Right lobe of liver (tissue), 6 donors: ENCODE results near the gene SNRNP25. TPM values are rescaled to one million over a fixed set of nuclear protein-coding genes. Genes with fewer than 3 reads are reported as not detected.

Source experiments
- ATAC-seq, 4 donors: fragments of 200-7000 bp; cut with Tn5 transposase; one replicate each; pipeline ENCODE4 v1.9.1; 2020; ENCODE audit warnings: mild to moderate bottlenecking in 4 of 4, moderate library complexity in 4 of 4
- DNase-seq, 3 donors: peaks; one replicate each; pipeline ENCODE4 v3.0.0-alpha.2; 2020
- H3K27ac ChIP-seq, 3 donors: fragments of 200-600 bp; one replicate each; pipeline ENCODE4 v1.8.0; 2022
- H3K27me3 ChIP-seq, 2 donors: fragments of 200-600 bp; one replicate each; pipeline ENCODE4 v1.8.0; 2022
- H3K36me3 ChIP-seq, 4 donors: fragments of 200-600 bp; sonication (generic) in 1 of 4; one replicate each; pipeline versions ENCODE4 v1.5.1 to v1.8.0; 2017 to 2022; ENCODE audit warnings: control low read depth in 1 of 4
- H3K4me1 ChIP-seq, 4 donors: fragments of 200-600 bp; sonication (generic) in 1 of 4; one replicate each; pipeline versions ENCODE4 v1.5.1 to v1.8.0; 2017 to 2022; ENCODE audit warnings: control low read depth in 1 of 4
- H3K4me3 ChIP-seq, 3 donors: fragments of 200-600 bp; one replicate each; pipeline ENCODE4 v1.8.0; 2022
- H3K9me3 ChIP-seq, 4 donors: fragments of 200-600 bp; sonication (generic) in 1 of 4; one replicate each; pipeline versions ENCODE4 v1.5.1 to v1.8.0; 2017 to 2022; ENCODE audit warnings: control low read depth in 1 of 4
- CTCF ChIP-seq, 4 donors: fragments of 200-600 bp in 3 of 4; fragments of 450-650 bp in 1 of 4; IDR thresholded peaks; one replicate each; pipeline versions ENCODE4 v1.5.1 to v1.8.0; 2016 to 2022; ENCODE audit warnings: antibody characterized with exemption in 4 of 4, mild to moderate bottlenecking in 2 of 4
- POLR2A ChIP-seq: fragments of 450-650 bp; IDR thresholded peaks from one replicate; pipeline ENCODE4 v1.6.1; 2017; ENCODE audit warnings: antibody characterized with exemption, mild to moderate bottlenecking
- WGBS: methylation state at CpG from one replicate; pipeline ENCODE4 v1.1.6; 2018; ENCODE audit warnings: low coverage, low lambda C conversion rate; ENCODE audit not compliant: insufficient coverage; ENCODE audit errors: missing lambda C conversion rate; 5-methylcytosine and 5-hydroxymethylcytosine counted together
- intact Hi-C, 2 donors: fragments of 100-400 bp; cut with DNase I; formaldehyde crosslinking; loops; one replicate each; pipeline versions ENCODE4 v1.11.2 to v1.14.1; 2022
- total RNA-seq, 6 experiments: library from RNA; depleted of rRNA in 2 of 6; stranded (reverse); fragments of >200 nt in 2 of 6; fragmentation: NEBNext Ultra II Directional in 3 of 6; extraction: Animal tissue kit (Norgen Biotek cat#: 25700) in 3 of 6; gene quantifications; one replicate each; pipeline versions ENCODE4 v1.1.0 to v1.2.4, GENCODE V29; 2016 to 2023
- donor health status: DM: no; HTN: yes; CAD: no.
- donor health status: DM: no; HTN: no; CAD: no.
- donor health status: DM: no; HTN: no; CAD: no.
- donor health status: DM: no; HTN: yes; CAD: no.
- donor health status: DM: no; HTN: yes; CAD: no.

SNRNP25 gene
- total RNA-seq, 6 experiments from 2014 or later, result 11.7 to 15.9 (median 14.8) TPM

- ATAC-seq (no peak), DNase-seq (no peak)
- no peaks in the 10 kb centered on the region for H3K9me3 ChIP-seq
- H3K4me3 ChIP-seq, result no peak overlapping the region
- peak overlapping the region in 1 of 3 donors; percentile 2 for H3K27ac ChIP-seq
- peaks cover 0 to 43% (median 8%) of the 10 kb centered on the region in 4 donors for H3K4me1 ChIP-seq
- H3K36me3 ChIP-seq, result no peaks in the 10 kb centered on the region
- no peak for TF ChIP-seq POLR2A
- TF ChIP-seq CTCF (IDR thresholded peaks at IDR 0.05), result no peak
- H3K27me3 ChIP-seq, result no peaks in the 10 kb centered on the region
- no CpG with 5 or more reads among the region's 5 CpGs for WGBS
- intact Hi-C loops, result no loop called here
Measured at GRCh38 chr16:100989-101388, 47.4 kb downstream of the SNRNP25 start.

- 95% methylated on average over 3 of the region's 6 CpGs for WGBS
- H3K36me3 ChIP-seq, result no peaks in the 10 kb centered on the region
- intact Hi-C loops, result no loop called here
- no peak overlapping the region for H3K4me3 ChIP-seq
- peaks cover 0 to 43% (median 8%) of the 10 kb centered on the region in 4 donors for H3K4me1 ChIP-seq
- DNase-seq (no peak), ATAC-seq (no peak)
- no peaks in the 10 kb centered on the region for H3K27me3 ChIP-seq
- peak overlapping the region in 2 of 3 donors; percentile 2 to 10 for H3K27ac ChIP-seq
- no peak for TF ChIP-seq CTCF (IDR thresholded peaks at IDR 0.05)
- no peaks in the 10 kb centered on the region for H3K9me3 ChIP-seq
Measured at GRCh38 chr16:101586-101985, 48.0 kb downstream of the SNRNP25 start.

GRCh38 chr16:102060-102855, 48.6 kb downstream of the SNRNP25 start:
- ATAC-seq (peak; percentile 12 to 62 (median 35)), DNase-seq (peak in 1 of 3 donors; percentile 84)
- intact Hi-C loops, result no loop called here
- Histone ChIP-seq H3K4me3 (no peak overlapping the region), H3K9me3 (no peaks in the 10 kb centered on the region), H3K27me3 (no peaks in the 10 kb centered on the region), H3K4me1 (peaks cover 0 to 43% (median 8%) of the 10 kb centered on the region in 4 donors), H3K36me3 (no peaks in the 10 kb centered on the region), H3K27ac (peak overlapping the region in 2 of 3 donors; percentile 20 to 47)
- 44% methylated on average over 11 of the region's 19 CpGs for WGBS
- TF ChIP-seq POLR2A, result no peak
- no peak for TF ChIP-seq CTCF (IDR thresholded peaks at IDR 0.05)

GRCh38 chr16:104355-104754, 50.7 kb downstream of the SNRNP25 start:
- ATAC-seq (peak; percentile 50 to 73 (median 60)), DNase-seq (peak in 1 of 3 donors; percentile 76)
- Histone ChIP-seq H3K4me3 (no peak overlapping the region), H3K27ac (peak overlapping the region in 2 of 3 donors; percentile 23 to 37), H3K27me3 (no peaks in the 10 kb centered on the region), H3K4me1 (peaks cover 0 to 33% (median 5%) of the 10 kb centered on the region in 4 donors), H3K9me3 (no peaks in the 10 kb centered on the region), H3K36me3 (peaks cover 0 to 1% (median 0%) of the 10 kb centered on the region in 4 donors)
- WGBS, result 51% methylated on average over 4 of the region's 5 CpGs
- TF ChIP-seq POLR2A (no peak), CTCF (IDR thresholded peaks at IDR 0.05) (no peak)
- intact Hi-C loops, result no loop called here
